HG02970 (cell line): ENCODE results near the gene BTN2A1.
A peak's percentile ranks its signal among the peaks of the same experiment; 100 is the strongest.
"Not testable (repeated sequence)": the region's sequence is repeated elsewhere in the genome, so short reads cannot be mapped to it uniquely, and the experiment has no call there.

Experiments
- ATAC-seq: cut with Tn5 transposase; IDR thresholded peaks from one replicate; pipeline ENCODE4 v1.9.1; 2021; ENCODE audit warnings: mild to moderate bottlenecking, moderate library complexity, moderate number of reproducible peaks; ENCODE audit not compliant: unreplicated experiment, low FRiP score

The BTN2A1 gene

GRCh38 chr6:26457806-26458688 lies at the start of gene BTN2A1:
Gene BTN2A1 (plus strand): TSS chr6:26457955. CDS start chr6:26458637, 682 bp downstream.
- peak; percentile 89 for ATAC-seq

GRCh38 chr6:26408828-26409730 lies 48.7 kb upstream of the BTN2A1 start:
- no peak for ATAC-seq

GRCh38 chr6:26411751-26412150 lies 46.0 kb upstream of the BTN2A1 start:
- no peak for ATAC-seq

GRCh38 chr6:26412228-26412627 lies 45.5 kb upstream of the BTN2A1 start:
- no peak for ATAC-seq

GRCh38 chr6:26412954-26413353 lies 44.8 kb upstream of the BTN2A1 start:
- ATAC-seq, result no peak

GRCh38 chr6:26414281-26414680 lies 43.5 kb upstream of the BTN2A1 start:
- ATAC-seq, result no peak

- no peak for ATAC-seq
Measured at GRCh38 chr6:26415036-26415614, 42.6 kb upstream of the BTN2A1 start.

- ATAC-seq, result no peak
Measured at GRCh38 chr6:26415791-26416190, 42.0 kb upstream of the BTN2A1 start.

GRCh38 chr6:26416288-26416687 lies 41.5 kb upstream of the BTN2A1 start:
- no peak for ATAC-seq

GRCh38 chr6:26418077-26418476 lies 39.7 kb upstream of the BTN2A1 start:
- ATAC-seq, result not testable (repeated sequence)

- not testable (repeated sequence) for ATAC-seq
Measured at GRCh38 chr6:26418795-26419194, 39.0 kb upstream of the BTN2A1 start.

GRCh38 chr6:26420688-26421171 lies 37.0 kb upstream of the BTN2A1 start:
- ATAC-seq, result peak; percentile 14

GRCh38 chr6:26421259-26422144 lies 36.3 kb upstream of the BTN2A1 start:
- ATAC-seq, result peak; percentile 84

- no peak for ATAC-seq
Measured at GRCh38 chr6:26422329-26422728, 35.4 kb upstream of the BTN2A1 start.

GRCh38 chr6:26426691-26427450 lies 30.9 kb upstream of the BTN2A1 start:
- no peak for ATAC-seq

- ATAC-seq, result no peak
Measured at GRCh38 chr6:26427451-26427809, 30.3 kb upstream of the BTN2A1 start.

GRCh38 chr6:26428206-26428605 lies 29.5 kb upstream of the BTN2A1 start:
- no peak for ATAC-seq

- ATAC-seq, result no peak
Measured at GRCh38 chr6:26430787-26431186, 27.0 kb upstream of the BTN2A1 start.
